H1 (cell line): ENCODE data around the gene KRTDAP. TPM values are rescaled to one million over a fixed set of nuclear protein-coding genes. Genes with fewer than 3 reads are reported as not detected.

Experiments used
- CHD7 ChIP-seq: fragments of 300-600 bp; sonication (generic); IDR thresholded peaks from 2 replicates; pipeline ENCODE4 v1.7.1; 2012; ENCODE audit warnings: low read length, moderate library complexity, mild to moderate bottlenecking, inconsistent platforms; ENCODE audit not compliant: insufficient replicate concordance
- E2F6 ChIP-seq: IDR thresholded peaks from 2 replicates; pipeline ENCODE4 v1.6.1; 2012; ENCODE audit warnings: inconsistent platforms
- GABPA ChIP-seq: IDR thresholded peaks from 2 replicates; pipeline ENCODE4 v1.6.1; 2011; ENCODE audit warnings: mild to moderate bottlenecking, low read length, moderate library complexity, borderline replicate concordance; ENCODE audit not compliant: insufficient read depth
- KDM1A ChIP-seq: fragments of 200-600, 300-600 bp; sonication (generic); IDR thresholded peaks from 2 replicates; pipeline ENCODE4 v1.7.1; 2016; ENCODE audit warnings: mild to moderate bottlenecking, low read length, borderline replicate concordance
- MAX ChIP-seq: IDR thresholded peaks from 2 replicates; pipeline ENCODE4 v1.6.1; 2012; ENCODE audit warnings: inconsistent platforms
- POU5F1 ChIP-seq: IDR thresholded peaks from 2 replicates; pipeline ENCODE4 v1.6.1; 2011; ENCODE audit warnings: low read depth, mild to moderate bottlenecking, low read length, moderate library complexity
- RXRA ChIP-seq: IDR thresholded peaks from 2 replicates; pipeline ENCODE4 v1.6.1; 2011; ENCODE audit warnings: low read depth, mild to moderate bottlenecking, low read length, moderate library complexity; ENCODE audit not compliant: insufficient read depth
- SIRT6 ChIP-seq: IDR thresholded peaks from one replicate; pipeline ENCODE4 v1.7.1; 2012; ENCODE audit warnings: low read length, inconsistent platforms
- SRF ChIP-seq: IDR thresholded peaks from 2 replicates; pipeline ENCODE4 v1.6.1; 2011; ENCODE audit warnings: mild to moderate bottlenecking, low read depth, low read length, moderate library complexity
- TEAD4 ChIP-seq: IDR thresholded peaks from 2 replicates; pipeline ENCODE4 v1.6.1; 2012; ENCODE audit warnings: low read depth, low read length, inconsistent platforms, mixed read lengths
- YY1 ChIP-seq: IDR thresholded peaks from 2 replicates; pipeline ENCODE4 v1.6.1; 2011; ENCODE audit warnings: low read depth, mild to moderate bottlenecking, low read length
- polyA plus RNA-seq, 7 experiments: library from polyadenylated mRNA; depleted of rRNA in 3 of 7; stranded (reverse) in 5 of 7; unstranded in 2 of 7; fragments of >200 nt in 5 of 7; fragments of 200-250 nt in 2 of 7; gene quantifications; 1 replicate in 5 of 7; 2 replicates in 1 of 7; 4 replicates in 1 of 7; pipeline versions ENCODE4 v1.2.1 to v1.2.3, GENCODE V29; 2011 to 2013; ENCODE audit warnings: missing spikeins in 2 of 7, mixed read lengths in 2 of 7
- total RNA-seq: library from RNA; stranded (reverse); fragmentation: NEBNext Ultra II Directional; extraction: Animal tissue kit (Norgen Biotek cat#: 25700); gene quantifications from 2 replicates; pipeline ENCODE4 v1.2.1, GENCODE V29; 2021

Gene KRTDAP
- total and polyA plus RNA-seq, 2 of the 8 experiments (the other 6 are each of a cell fraction or from before 2014, with no cell fraction given), result 0.69 to 0.88 TPM

- TF ChIP-seq CHD7, result no peak
- no peak for TF ChIP-seq RXRA
- no peak for TF ChIP-seq MAX
- no peak for TF ChIP-seq SIRT6
- no peak for TF ChIP-seq E2F6
- TF ChIP-seq SRF, result no peak
- TF ChIP-seq POU5F1, result no peak
- no peak for TF ChIP-seq KDM1A
- TF ChIP-seq GABPA, result no peak
- TF ChIP-seq YY1, result no peak
- TF ChIP-seq TEAD4, result no peak
These were observed 34.6 kb downstream of the KRTDAP start (continued) for GRCh38 chr19:35455616-35456201.
